ENCODE results near the gene CHID1.

GRCh38 chr11:824292-824880 is 86.2 kb downstream of the CHID1 start:
- no peak for TF ChIP-seq POLR2A (IDR thresholded peaks at IDR 0.05; ENCODE audit: low read depth, low read length)
- no peak for TF ChIP-seq POLR2AphosphoS5 (IDR thresholded peaks at IDR 0.05; ENCODE audit: low read depth, low read length)

Data from GM12892 (cell line).